GM12865 (cell line): ENCODE data around the gene AP3S2.
A peak's percentile ranks its signal among the peaks of the same experiment; 100 is the strongest.
"Not testable (repeated sequence)": the region's sequence is repeated elsewhere in the genome, so short reads cannot be mapped to it uniquely, and the experiment has no call there.

ENCODE experiments used
- DNase-seq: peaks from one replicate; pipeline ENCODE4 v3.0.0; 2010; ENCODE audit warnings: low read depth
- H3K4me3 ChIP-seq: 2 replicates; pipeline ENCODE4 v1.5.1; 2011; ENCODE audit warnings: mild to moderate bottlenecking, low read depth, low read length, control low read depth
- TF ChIP-seq, protein P1 (sequence below): IDR thresholded peaks from 2 replicates; pipeline ENCODE4 v1.5.1; 2011; ENCODE audit warnings: low read length, control low read depth, low read depth, inconsistent platforms; ENCODE audit not compliant: insufficient read depth; ENCODE audit errors: missing control alignments

The AP3S2 gene

DNA sequence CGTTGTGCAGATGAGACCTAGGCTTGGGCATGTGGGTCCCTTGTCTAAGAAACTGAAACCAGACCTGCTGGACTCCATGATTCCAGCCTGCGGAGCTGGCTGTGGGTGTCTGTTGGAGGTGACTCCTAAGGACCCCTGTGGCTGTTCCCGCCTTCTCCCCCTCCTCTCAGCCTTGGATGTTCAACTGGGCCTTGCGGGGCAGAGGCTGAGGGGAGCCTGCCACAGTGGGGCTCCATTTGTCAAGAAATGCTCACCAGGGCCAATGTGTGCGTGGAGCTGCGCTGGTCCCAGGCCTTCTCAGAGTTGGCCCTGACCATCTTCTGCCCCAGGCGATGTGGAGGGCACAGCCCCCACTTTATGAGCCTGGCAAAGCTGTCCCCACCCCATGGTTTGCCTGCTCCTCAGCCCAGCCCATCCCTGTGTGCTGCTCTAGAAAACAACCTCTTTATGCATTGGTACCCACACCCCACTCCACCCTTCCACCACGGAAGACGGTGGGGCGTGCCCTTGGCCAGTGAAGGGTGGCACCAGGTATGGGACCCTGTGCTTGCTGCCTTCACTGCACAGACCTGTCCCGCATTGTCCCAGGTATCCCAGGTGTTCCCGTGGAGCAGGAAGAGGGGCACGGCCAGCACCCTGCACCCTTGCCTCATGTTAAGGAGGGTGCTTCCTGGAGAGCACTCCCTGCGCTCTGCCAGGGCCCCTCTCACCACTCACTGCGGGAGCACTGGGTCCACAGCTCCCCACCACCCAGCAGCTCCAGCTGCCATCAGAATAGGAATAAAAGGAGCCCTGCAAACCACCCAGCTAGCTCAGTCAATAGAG, 109.7 kb downstream of the AP3S2 start:
- TF ChIP-seq, protein P1, sequence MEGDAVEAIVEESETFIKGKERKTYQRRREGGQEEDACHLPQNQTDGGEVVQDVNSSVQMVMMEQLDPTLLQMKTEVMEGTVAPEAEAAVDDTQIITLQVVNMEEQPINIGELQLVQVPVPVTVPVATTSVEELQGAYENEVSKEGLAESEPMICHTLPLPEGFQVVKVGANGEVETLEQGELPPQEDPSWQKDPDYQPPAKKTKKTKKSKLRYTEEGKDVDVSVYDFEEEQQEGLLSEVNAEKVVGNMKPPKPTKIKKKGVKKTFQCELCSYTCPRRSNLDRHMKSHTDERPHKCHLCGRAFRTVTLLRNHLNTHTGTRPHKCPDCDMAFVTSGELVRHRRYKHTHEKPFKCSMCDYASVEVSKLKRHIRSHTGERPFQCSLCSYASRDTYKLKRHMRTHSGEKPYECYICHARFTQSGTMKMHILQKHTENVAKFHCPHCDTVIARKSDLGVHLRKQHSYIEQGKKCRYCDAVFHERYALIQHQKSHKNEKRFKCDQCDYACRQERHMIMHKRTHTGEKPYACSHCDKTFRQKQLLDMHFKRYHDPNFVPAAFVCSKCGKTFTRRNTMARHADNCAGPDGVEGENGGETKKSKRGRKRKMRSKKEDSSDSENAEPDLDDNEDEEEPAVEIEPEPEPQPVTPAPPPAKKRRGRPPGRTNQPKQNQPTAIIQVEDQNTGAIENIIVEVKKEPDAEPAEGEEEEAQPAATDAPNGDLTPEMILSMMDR, result no peak
- H3K4me3 ChIP-seq, result no peak overlapping the region
- no peak for DNase-seq

- no peak overlapping the region for H3K4me3 ChIP-seq
- TF ChIP-seq, protein P1, result no peak
- no peak for DNase-seq
These were observed 110.5 kb downstream of the AP3S2 start for GRCh38 chr15:89783111-89783860.

DNA sequence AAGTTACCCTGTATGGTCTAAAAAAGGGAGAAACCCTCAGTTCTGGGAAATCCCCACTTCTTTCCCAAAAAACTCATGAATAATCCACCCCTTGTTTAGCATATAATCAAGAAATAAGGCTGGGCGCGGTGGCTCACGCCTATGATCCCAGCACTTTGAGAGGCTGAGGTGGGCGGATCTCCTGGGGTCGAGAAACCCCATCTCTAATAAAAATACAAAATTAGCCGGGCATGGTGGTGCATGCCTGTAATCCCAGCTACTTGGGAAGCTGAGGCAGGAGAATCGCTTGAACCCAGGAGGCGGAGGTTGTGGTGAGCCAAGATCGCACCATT, 111.2 kb downstream of the AP3S2 start:
- not testable (repeated sequence) for H3K4me3 ChIP-seq, DNase-seq

DNA sequence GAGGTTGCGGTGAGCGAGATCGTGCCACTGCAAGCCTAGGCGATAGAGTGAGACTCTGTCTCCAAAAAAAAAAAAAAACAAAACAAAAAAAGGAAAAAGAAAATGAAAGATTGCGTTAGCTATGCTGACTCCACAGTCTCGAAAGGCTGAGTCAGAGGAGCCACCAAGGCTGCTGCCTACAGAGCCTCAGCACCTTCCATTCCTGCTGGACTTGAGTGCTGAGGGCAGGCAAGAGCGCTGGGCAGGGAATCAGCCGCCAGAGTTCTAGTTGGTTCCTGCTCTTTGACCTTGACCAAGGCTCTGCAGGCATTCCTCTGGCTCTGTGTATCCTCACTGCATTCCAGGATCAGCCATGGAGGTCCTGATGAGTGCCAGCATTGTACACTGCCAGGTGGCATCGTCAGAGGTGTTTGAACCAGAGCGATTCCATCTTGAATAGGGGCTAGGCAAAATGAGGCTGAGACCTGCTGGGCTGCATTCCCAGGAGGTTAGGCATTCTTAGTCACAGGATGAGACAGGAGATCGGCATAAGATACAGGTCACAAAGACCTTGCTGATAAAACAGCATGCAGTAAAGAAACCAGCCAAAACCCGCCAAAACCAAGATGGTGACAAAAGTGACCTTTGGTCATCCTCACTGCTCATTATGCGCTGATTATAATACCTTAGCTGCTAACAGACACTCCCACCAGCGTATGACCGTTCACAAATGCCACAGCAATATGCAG, 111.7 kb downstream of the AP3S2 start:
- TF ChIP-seq, protein P1, result no peak
- peak; percentile 59 for DNase-seq
- no peak overlapping the region for H3K4me3 ChIP-seq

- no peak overlapping the region for H3K4me3 ChIP-seq
- DNase-seq, result peak; percentile 68
- TF ChIP-seq, protein P1, result no peak
These were observed 112.7 kb downstream of the AP3S2 start for GRCh38 chr15:89781055-89781454.

GRCh38 chr15:89780601-89781000, 113.2 kb downstream of the AP3S2 start:
- TF ChIP-seq, protein P1, result no peak
- H3K4me3 ChIP-seq, result no peak overlapping the region
- no peak for DNase-seq
